ENCODE results near the gene DUSP28. TPM values are rescaled to one million over a fixed set of nuclear protein-coding genes. Genes with fewer than 3 reads are reported as not detected.
"Not testable (repeated sequence)": the region's sequence is repeated elsewhere in the genome, so short reads cannot be mapped to it uniquely, and the experiment has no call there.

DUSP28 gene
- total and polyA plus RNA-seq, 2 donors from 2014 or later: 5.9 to 7.0 TPM

GRCh38 chr2:240559286-240559685, 871 bp upstream of the DUSP28 start:
- no peak overlapping the region for H3K4me3 ChIP-seq (ENCODE audit: low read length in 3 of 3)
- peaks cover 0 to 20% (median 9%) of the 10 kb centered on the region in 3 donors for H3K4me1 ChIP-seq (ENCODE audit: control insufficient read depth in 2 of 3, insufficient read depth in 2 of 3, low read depth in 1 of 3, low read length in 3 of 3)
- no peak overlapping the region for H3K27ac ChIP-seq (ENCODE audit: low read depth in 2 of 2, low read length in 2 of 2)
- peak in 1 of 5 donors; percentile 52 for DNase-seq
- TF ChIP-seq, protein P1, sequence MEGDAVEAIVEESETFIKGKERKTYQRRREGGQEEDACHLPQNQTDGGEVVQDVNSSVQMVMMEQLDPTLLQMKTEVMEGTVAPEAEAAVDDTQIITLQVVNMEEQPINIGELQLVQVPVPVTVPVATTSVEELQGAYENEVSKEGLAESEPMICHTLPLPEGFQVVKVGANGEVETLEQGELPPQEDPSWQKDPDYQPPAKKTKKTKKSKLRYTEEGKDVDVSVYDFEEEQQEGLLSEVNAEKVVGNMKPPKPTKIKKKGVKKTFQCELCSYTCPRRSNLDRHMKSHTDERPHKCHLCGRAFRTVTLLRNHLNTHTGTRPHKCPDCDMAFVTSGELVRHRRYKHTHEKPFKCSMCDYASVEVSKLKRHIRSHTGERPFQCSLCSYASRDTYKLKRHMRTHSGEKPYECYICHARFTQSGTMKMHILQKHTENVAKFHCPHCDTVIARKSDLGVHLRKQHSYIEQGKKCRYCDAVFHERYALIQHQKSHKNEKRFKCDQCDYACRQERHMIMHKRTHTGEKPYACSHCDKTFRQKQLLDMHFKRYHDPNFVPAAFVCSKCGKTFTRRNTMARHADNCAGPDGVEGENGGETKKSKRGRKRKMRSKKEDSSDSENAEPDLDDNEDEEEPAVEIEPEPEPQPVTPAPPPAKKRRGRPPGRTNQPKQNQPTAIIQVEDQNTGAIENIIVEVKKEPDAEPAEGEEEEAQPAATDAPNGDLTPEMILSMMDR (IDR thresholded peaks at IDR 0.05; ENCODE audit: borderline replicate concordance, extremely low read depth, insufficient read depth): no peak
- FAIRE-seq: no peak
- H3K36me3 ChIP-seq (ENCODE audit: control insufficient read depth in 2 of 3, insufficient read depth in 3 of 3, low read length in 3 of 3): no peaks in the 10 kb centered on the region
- intact Hi-C loops (cut with DNase I): no loop called here
- no peak overlapping the region for H3K9ac ChIP-seq (ENCODE audit: low read length in 3 of 3)
- H3K27me3 ChIP-seq (ENCODE audit: control insufficient read depth, insufficient read depth, low read length): no peaks in the 10 kb centered on the region
- H3K9me3 ChIP-seq (ENCODE audit: control insufficient read depth in 2 of 3, insufficient read depth in 1 of 3, low read length in 3 of 3): no peaks in the 10 kb centered on the region

GRCh38 chr2:240560480-240561324, 545 bp downstream of the DUSP28 start:
- Histone ChIP-seq H3K4me3 (ENCODE audit: low read length in 3 of 3) (peak overlapping the region; percentile 51 to 61 (median 61)), H3K27ac (ENCODE audit: low read depth in 2 of 2, low read length in 2 of 2) (peak overlapping the region; percentile 94), H3K36me3 (ENCODE audit: control insufficient read depth in 2 of 3, insufficient read depth in 3 of 3, low read length in 3 of 3) (no peaks in the 10 kb centered on the region), H3K9me3 (ENCODE audit: control insufficient read depth in 2 of 3, insufficient read depth in 1 of 3, low read length in 3 of 3) (no peaks in the 10 kb centered on the region), H3K27me3 (ENCODE audit: control insufficient read depth, insufficient read depth, low read length) (no peaks in the 10 kb centered on the region), H3K9ac (ENCODE audit: low read length in 3 of 3) (peak overlapping the region in 2 of 3 donors; percentile 64 to 70), H3K4me1 (ENCODE audit: control insufficient read depth in 2 of 3, insufficient read depth in 2 of 3, low read depth in 1 of 3, low read length in 3 of 3) (peaks cover 0 to 26% (median 17%) of the 10 kb centered on the region in 3 donors)
- TF ChIP-seq, protein P1 (IDR thresholded peaks at IDR 0.05; ENCODE audit: borderline replicate concordance, extremely low read depth, insufficient read depth): peak; percentile 16
- no peak for FAIRE-seq
- DNase-seq: peak; percentile 99 to 100 (median 99)
- intact Hi-C loops (cut with DNase I): no loop called here

DNA sequence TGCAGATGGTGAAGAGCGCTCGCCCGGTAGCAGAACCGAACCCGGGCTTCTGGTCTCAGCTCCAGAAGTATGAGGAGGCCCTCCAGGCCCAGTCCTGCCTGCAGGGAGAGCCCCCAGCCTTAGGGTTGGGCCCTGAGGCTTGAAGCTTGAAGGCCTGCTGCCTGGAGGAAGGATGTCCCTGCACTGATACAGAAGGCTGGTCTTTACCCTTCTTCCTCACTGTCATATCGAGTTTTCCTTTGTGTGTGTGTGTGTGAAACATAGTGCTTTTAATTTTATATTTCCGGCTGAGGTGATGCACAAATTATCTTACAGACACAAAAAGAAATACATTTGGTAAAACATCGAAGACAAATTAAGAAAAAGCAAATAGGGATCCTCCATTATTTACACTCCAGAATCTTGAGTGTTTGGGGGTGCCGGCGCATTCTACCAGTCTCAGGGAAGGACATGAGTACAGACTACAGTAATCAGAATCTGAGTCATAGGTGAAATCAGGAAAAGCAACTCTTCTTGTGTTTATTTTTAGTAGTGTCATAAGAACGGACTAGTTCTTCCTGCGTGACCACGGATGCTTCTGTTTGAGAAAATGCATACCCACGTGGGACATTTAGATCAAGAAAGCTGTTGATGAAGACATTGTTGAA, 1.3 kb downstream of the DUSP28 start:
- intact Hi-C loops (cut with DNase I): no loop called here
- Histone ChIP-seq H3K27ac (ENCODE audit: low read depth in 2 of 2, low read length in 2 of 2) (peak overlapping the region in 1 of 2 donors; percentile 75), H3K27me3 (ENCODE audit: control insufficient read depth, insufficient read depth, low read length) (no peaks in the 10 kb centered on the region), H3K9ac (ENCODE audit: low read length in 3 of 3) (peak overlapping the region in 2 of 3 donors; percentile 55 to 62), H3K9me3 (ENCODE audit: control insufficient read depth in 2 of 3, insufficient read depth in 1 of 3, low read length in 3 of 3) (no peaks in the 10 kb centered on the region), H3K36me3 (ENCODE audit: control insufficient read depth in 2 of 3, insufficient read depth in 3 of 3, low read length in 3 of 3) (no peaks in the 10 kb centered on the region), H3K4me3 (ENCODE audit: low read length in 3 of 3) (peak overlapping the region; percentile 51 to 61 (median 60)), H3K4me1 (ENCODE audit: control insufficient read depth in 2 of 3, insufficient read depth in 2 of 3, low read depth in 1 of 3, low read length in 3 of 3) (peaks cover 0 to 32% (median 23%) of the 10 kb centered on the region in 3 donors)
- no peak for FAIRE-seq
- DNase-seq: peak in 2 of 5 donors; percentile 26 to 32
- TF ChIP-seq, protein P1 (IDR thresholded peaks at IDR 0.05; ENCODE audit: borderline replicate concordance, extremely low read depth, insufficient read depth): no peak

GRCh38 chr2:240563231-240563630, 3.1 kb downstream of the DUSP28 start:
- FAIRE-seq; intact Hi-C loops (cut with DNase I); H3K27me3 ChIP-seq (ENCODE audit: control insufficient read depth, insufficient read depth, low read length); H3K9me3 ChIP-seq (ENCODE audit: control insufficient read depth in 2 of 3, insufficient read depth in 1 of 3, low read length in 3 of 3); H3K27ac ChIP-seq (ENCODE audit: low read depth in 2 of 2, low read length in 2 of 2); H3K4me3 ChIP-seq (ENCODE audit: low read length in 3 of 3); H3K9ac ChIP-seq (ENCODE audit: low read length in 3 of 3); H3K36me3 ChIP-seq (ENCODE audit: control insufficient read depth in 2 of 3, insufficient read depth in 3 of 3, low read length in 3 of 3): not testable (repeated sequence)
- peak in 2 of 5 donors; percentile 34 to 61 for DNase-seq
- peaks cover 0 to 40% (median 26%) of the 10 kb centered on the region in 3 donors for H3K4me1 ChIP-seq (ENCODE audit: control insufficient read depth in 2 of 3, insufficient read depth in 2 of 3, low read depth in 1 of 3, low read length in 3 of 3)

All from kidney (tissue), 14 donors.